ENCODE data around the gene RASAL1.

Gene RASAL1

GRCh38 chr12:113070117-113070906 lies 65.2 kb downstream of the RASAL1 start:
- H3K4me1 ChIP-seq (ENCODE audit: low read length), result peaks cover 80% of the 10 kb centered on the region
- no peaks in the 10 kb centered on the region for H3K36me3 ChIP-seq (replicated peaks; ENCODE audit: low read depth, low read length)
- H3K27me3 ChIP-seq (ENCODE audit: low read depth, low read length), result no peaks in the 10 kb centered on the region
- H3K4me3 ChIP-seq (ENCODE audit: low read length), result peak overlapping the region; percentile 68
- no peak overlapping the region for H2AFZ ChIP-seq (ENCODE audit: low read depth, low read length)
- H3K9ac ChIP-seq (ENCODE audit: low read length), result peak overlapping the region; percentile 84
- no peaks in the 10 kb centered on the region for H3K9me3 ChIP-seq (ENCODE audit: insufficient read depth, low read length)
- H3K79me2 ChIP-seq (ENCODE audit: low read length), result peaks cover 5% of the 10 kb centered on the region; the same call in 1 of the 2 replicates
- no peaks in the 10 kb centered on the region for H4K20me1 ChIP-seq (ENCODE audit: insufficient read depth, low read length)
- peak overlapping the region; percentile 92 for H3K27ac ChIP-seq (ENCODE audit: low read length)
- TF ChIP-seq CTCF (IDR thresholded peaks at IDR 0.05; ENCODE audit: low read depth, low read length), result no peak
- no peak for TF ChIP-seq EZH2phosphoT487 (IDR thresholded peaks at IDR 0.05; ENCODE audit: low read depth)
- H3K4me2 ChIP-seq (ENCODE audit: low read length), result peak overlapping the region; percentile 70

GRCh38 chr12:113069751-113070116 lies 65.8 kb downstream of the RASAL1 start:
- Histone ChIP-seq H3K36me3 (replicated peaks; ENCODE audit: low read depth, low read length) (no peaks in the 10 kb centered on the region), H2AFZ (ENCODE audit: low read depth, low read length) (no peak overlapping the region), H3K27me3 (ENCODE audit: low read depth, low read length) (no peaks in the 10 kb centered on the region), H4K20me1 (ENCODE audit: insufficient read depth, low read length) (no peaks in the 10 kb centered on the region), H3K9ac (ENCODE audit: low read length) (peak overlapping the region; percentile 84), H3K4me3 (ENCODE audit: low read length) (peak overlapping the region; percentile 68), H3K9me3 (ENCODE audit: insufficient read depth, low read length) (no peaks in the 10 kb centered on the region), H3K4me1 (ENCODE audit: low read length) (peaks cover 79% of the 10 kb centered on the region), H3K4me2 (ENCODE audit: low read length) (peak overlapping the region; percentile 70), H3K79me2 (ENCODE audit: low read length) (peaks cover 5% of the 10 kb centered on the region; the same call in 1 of the 2 replicates), H3K27ac (ENCODE audit: low read length) (peak overlapping the region; percentile 92)
- no peak for TF ChIP-seq CTCF (IDR thresholded peaks at IDR 0.05; ENCODE audit: low read depth, low read length)

- Histone ChIP-seq H3K9me3 (ENCODE audit: insufficient read depth, low read length) (no peaks in the 10 kb centered on the region), H3K4me1 (ENCODE audit: low read length) (peaks cover 79% of the 10 kb centered on the region), H3K27ac (ENCODE audit: low read length) (peak overlapping the region; percentile 92), H3K36me3 (replicated peaks; ENCODE audit: low read depth, low read length) (no peaks in the 10 kb centered on the region), H3K4me2 (ENCODE audit: low read length) (peak overlapping the region; percentile 70), H3K4me3 (ENCODE audit: low read length) (peak overlapping the region; percentile 68), H4K20me1 (ENCODE audit: insufficient read depth, low read length) (no peaks in the 10 kb centered on the region), H3K27me3 (ENCODE audit: low read depth, low read length) (no peaks in the 10 kb centered on the region), H2AFZ (ENCODE audit: low read depth, low read length) (no peak overlapping the region), H3K79me2 (ENCODE audit: low read length) (peaks cover 5% of the 10 kb centered on the region; the same call in 1 of the 2 replicates), H3K9ac (ENCODE audit: low read length) (peak overlapping the region; percentile 84)
- TF ChIP-seq CTCF (IDR thresholded peaks at IDR 0.05; ENCODE audit: low read depth, low read length) (no peak), EZH2phosphoT487 (IDR thresholded peaks at IDR 0.05; ENCODE audit: low read depth) (no peak)
Measured at GRCh38 chr12:113069149-113069548, 66.4 kb downstream of the RASAL1 start.

GRCh38 chr12:113067987-113068935 lies 67.3 kb downstream of the RASAL1 start:
- no peaks in the 10 kb centered on the region for H3K9me3 ChIP-seq (ENCODE audit: insufficient read depth, low read length)
- no peaks in the 10 kb centered on the region for H3K27me3 ChIP-seq (ENCODE audit: low read depth, low read length)
- H3K4me1 ChIP-seq (ENCODE audit: low read length), result peaks cover 79% of the 10 kb centered on the region
- H3K36me3 ChIP-seq (replicated peaks; ENCODE audit: low read depth, low read length), result no peaks in the 10 kb centered on the region
- H3K4me3 ChIP-seq (ENCODE audit: low read length), result no peak overlapping the region
- no peaks in the 10 kb centered on the region for H4K20me1 ChIP-seq (ENCODE audit: insufficient read depth, low read length)
- H3K4me2 ChIP-seq (ENCODE audit: low read length), result peak overlapping the region; percentile 25
- H3K79me2 ChIP-seq (ENCODE audit: low read length), result peaks cover 5% of the 10 kb centered on the region; the same call in 1 of the 2 replicates
- H2AFZ ChIP-seq (ENCODE audit: low read depth, low read length), result no peak overlapping the region
- H3K27ac ChIP-seq (ENCODE audit: low read length), result no peak overlapping the region
- TF ChIP-seq EZH2phosphoT487 (IDR thresholded peaks at IDR 0.05; ENCODE audit: low read depth) (no peak), CTCF (IDR thresholded peaks at IDR 0.05; ENCODE audit: low read depth, low read length) (no peak)
- H3K9ac ChIP-seq (ENCODE audit: low read length), result peak overlapping the region; percentile 84; the same call in 1 of the 2 replicates
